Ishikawa (cell line): Measurements from ENCODE around the gene ZNF776.

Source experiments
- CEBPB ChIP-seq: IDR thresholded peaks from 2 replicates; pipeline ENCODE4 v1.6.1; 2012
- CREB1 ChIP-seq: IDR thresholded peaks from 2 replicates; pipeline ENCODE4 v1.6.1; 2012; ENCODE audit warnings: low read depth
- EGR1 ChIP-seq: IDR thresholded peaks from 2 replicates; pipeline ENCODE4 v1.6.1; 2012
- EP300 ChIP-seq: IDR thresholded peaks from 2 replicates; pipeline ENCODE4 v1.6.1; 2012; ENCODE audit warnings: borderline replicate concordance
- FOXM1 ChIP-seq: IDR thresholded peaks from 2 replicates; pipeline ENCODE4 v1.6.1; 2012; ENCODE audit warnings: low read depth, borderline replicate concordance
- NFIC ChIP-seq: IDR thresholded peaks from 2 replicates; pipeline ENCODE4 v1.6.1; 2012
- RAD21 ChIP-seq: IDR thresholded peaks from 2 replicates; pipeline ENCODE4 v1.6.1; 2012; ENCODE audit warnings: low read depth
- TAF1 ChIP-seq: IDR thresholded peaks from 2 replicates; pipeline ENCODE4 v1.6.1; 2012; ENCODE audit warnings: low read depth, mild to moderate bottlenecking
- TCF12 ChIP-seq: IDR thresholded peaks from 2 replicates; pipeline ENCODE4 v1.6.1; 2012; ENCODE audit warnings: low read depth
- TEAD4 ChIP-seq: IDR thresholded peaks from 2 replicates; pipeline ENCODE4 v1.6.1; 2012
- YY1 ChIP-seq: IDR thresholded peaks from 2 replicates; pipeline ENCODE4 v1.6.1; 2012; ENCODE audit warnings: low read depth
- ZBTB7A ChIP-seq: IDR thresholded peaks from 2 replicates; pipeline ENCODE4 v1.6.1; 2012; ENCODE audit warnings: low read depth
- TF ChIP-seq, protein P1 (sequence below): IDR thresholded peaks from 2 replicates; pipeline ENCODE4 v1.6.1; 2012; ENCODE audit warnings: low read depth, mild to moderate bottlenecking
- TF ChIP-seq, protein P2 (sequence below): IDR thresholded peaks from 2 replicates; pipeline ENCODE4 v1.6.1; 2012
- TF ChIP-seq, protein P3 (sequence below): IDR thresholded peaks from 2 replicates; pipeline ENCODE4 v1.6.1; 2012

ZNF776 gene

DNA sequence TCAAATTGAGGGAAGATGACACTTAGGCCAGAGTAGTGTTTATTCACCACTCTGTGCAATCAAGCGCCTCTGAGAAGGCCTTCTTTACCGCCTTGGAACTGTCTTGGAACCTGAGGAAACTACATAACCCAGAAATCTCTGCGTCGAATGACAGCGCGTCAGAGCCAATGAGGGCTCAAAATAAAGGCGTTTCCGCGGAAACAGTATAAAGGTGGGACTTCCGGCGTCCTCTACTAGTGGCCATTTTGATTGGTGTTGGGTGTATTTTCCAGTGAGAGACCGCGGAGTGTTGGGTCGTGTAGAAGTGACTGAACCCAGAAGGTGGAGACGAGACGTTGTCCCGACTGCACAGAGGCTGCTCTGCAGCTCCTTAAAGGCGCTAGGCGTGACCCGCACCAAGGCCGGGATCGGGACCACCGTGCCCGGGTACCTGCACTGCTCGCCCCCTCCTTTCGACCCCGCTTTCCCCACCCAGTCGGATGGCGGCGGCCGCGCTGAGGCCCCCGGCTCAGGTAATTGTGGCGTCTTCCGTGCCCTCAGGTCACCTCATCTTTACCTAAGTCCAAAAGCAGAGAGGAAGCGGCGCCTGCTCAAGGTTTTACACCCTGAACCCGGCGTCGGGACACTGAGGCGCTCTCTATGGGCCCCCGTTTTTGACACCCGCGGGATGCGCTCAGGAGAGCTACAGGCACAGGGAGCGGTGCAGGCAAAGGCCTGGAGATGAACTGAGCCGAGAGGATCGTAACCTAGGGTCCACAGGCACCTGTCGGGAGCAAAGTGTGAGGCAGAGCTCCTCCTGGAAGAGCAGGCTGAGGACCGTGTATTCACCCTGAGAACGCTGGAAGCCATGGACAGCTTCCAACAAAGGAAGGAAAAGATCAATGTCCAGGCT, at the start of gene ZNF776:
Gene ZNF776, plus strand, starts transcription at position 236 of the 892 bp plus-strand sequence. Its CDS starts 244 bp downstream, at position 480.
- no peak for TF ChIP-seq NFIC
- TF ChIP-seq RAD21 = no peak
- TF ChIP-seq CEBPB = no peak
- no peak for TF ChIP-seq EP300
- peak; percentile 47; the same call in 1 of the 2 replicates for TF ChIP-seq TAF1
- TF ChIP-seq YY1 = peak; percentile 91
- no peak for TF ChIP-seq EGR1
- TF ChIP-seq, protein P1, sequence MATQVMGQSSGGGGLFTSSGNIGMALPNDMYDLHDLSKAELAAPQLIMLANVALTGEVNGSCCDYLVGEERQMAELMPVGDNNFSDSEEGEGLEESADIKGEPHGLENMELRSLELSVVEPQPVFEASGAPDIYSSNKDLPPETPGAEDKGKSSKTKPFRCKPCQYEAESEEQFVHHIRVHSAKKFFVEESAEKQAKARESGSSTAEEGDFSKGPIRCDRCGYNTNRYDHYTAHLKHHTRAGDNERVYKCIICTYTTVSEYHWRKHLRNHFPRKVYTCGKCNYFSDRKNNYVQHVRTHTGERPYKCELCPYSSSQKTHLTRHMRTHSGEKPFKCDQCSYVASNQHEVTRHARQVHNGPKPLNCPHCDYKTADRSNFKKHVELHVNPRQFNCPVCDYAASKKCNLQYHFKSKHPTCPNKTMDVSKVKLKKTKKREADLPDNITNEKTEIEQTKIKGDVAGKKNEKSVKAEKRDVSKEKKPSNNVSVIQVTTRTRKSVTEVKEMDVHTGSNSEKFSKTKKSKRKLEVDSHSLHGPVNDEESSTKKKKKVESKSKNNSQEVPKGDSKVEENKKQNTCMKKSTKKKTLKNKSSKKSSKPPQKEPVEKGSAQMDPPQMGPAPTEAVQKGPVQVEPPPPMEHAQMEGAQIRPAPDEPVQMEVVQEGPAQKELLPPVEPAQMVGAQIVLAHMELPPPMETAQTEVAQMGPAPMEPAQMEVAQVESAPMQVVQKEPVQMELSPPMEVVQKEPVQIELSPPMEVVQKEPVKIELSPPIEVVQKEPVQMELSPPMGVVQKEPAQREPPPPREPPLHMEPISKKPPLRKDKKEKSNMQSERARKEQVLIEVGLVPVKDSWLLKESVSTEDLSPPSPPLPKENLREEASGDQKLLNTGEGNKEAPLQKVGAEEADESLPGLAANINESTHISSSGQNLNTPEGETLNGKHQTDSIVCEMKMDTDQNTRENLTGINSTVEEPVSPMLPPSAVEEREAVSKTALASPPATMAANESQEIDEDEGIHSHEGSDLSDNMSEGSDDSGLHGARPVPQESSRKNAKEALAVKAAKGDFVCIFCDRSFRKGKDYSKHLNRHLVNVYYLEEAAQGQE = no peak
- TF ChIP-seq TCF12 = 0 out of 2 replicates have a peak, but pooled peaks have one; percentile 33
- 0 out of 2 replicates have a peak, but pooled peaks have one; percentile 60 for TF ChIP-seq ZBTB7A
- TF ChIP-seq, protein P2, sequence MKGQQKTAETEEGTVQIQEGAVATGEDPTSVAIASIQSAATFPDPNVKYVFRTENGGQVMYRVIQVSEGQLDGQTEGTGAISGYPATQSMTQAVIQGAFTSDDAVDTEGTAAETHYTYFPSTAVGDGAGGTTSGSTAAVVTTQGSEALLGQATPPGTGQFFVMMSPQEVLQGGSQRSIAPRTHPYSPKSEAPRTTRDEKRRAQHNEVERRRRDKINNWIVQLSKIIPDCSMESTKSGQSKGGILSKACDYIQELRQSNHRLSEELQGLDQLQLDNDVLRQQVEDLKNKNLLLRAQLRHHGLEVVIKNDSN = no peak
- TF ChIP-seq, protein P3, sequence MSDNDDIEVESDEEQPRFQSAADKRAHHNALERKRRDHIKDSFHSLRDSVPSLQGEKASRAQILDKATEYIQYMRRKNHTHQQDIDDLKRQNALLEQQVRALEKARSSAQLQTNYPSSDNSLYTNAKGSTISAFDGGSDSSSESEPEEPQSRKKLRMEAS = peak; percentile 8; the same call in 1 of the 2 replicates
- no peak for TF ChIP-seq TEAD4

DNA sequence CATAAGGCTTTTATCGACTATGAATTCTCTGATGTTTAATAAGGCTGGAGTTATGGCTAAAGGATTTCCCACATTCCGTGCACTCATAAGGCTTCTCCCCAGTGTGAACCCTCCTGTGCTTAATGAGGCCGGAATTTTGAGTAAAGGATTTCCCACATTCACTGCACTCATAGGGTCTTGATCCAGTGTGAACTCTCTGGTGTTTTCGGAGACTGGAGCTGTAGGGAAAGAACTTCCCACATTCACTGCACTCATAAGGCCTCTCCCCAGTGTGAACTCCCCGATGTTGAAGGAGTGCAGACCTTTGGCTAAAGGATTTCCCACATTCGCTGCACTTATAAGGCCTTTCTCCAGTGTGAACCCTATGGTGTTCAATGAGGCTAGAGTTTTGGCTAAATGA, 45.0 kb upstream of the ZNF776 start:
- TF ChIP-seq EGR1 = no peak
- no peak for TF ChIP-seq ZBTB7A
- TF ChIP-seq TCF12 = no peak

DNA sequence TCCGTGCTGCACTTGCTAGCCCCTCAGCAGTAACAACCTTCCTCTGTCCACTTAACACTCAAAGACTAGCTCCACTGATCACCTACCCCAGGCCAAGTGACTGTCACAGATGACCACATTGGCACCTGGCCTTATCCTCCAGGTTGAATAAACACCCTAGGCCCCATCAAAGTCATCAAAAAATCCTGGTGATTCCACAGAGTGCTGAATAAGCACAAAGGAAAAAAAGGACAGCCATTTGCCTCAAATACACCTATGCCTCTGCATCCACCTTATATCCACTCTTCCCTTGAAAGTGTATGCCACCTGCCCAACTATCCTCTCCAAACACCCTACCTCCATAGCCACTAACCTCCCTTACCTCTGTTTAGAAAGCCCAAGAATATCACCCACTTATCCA, 40.3 kb upstream of the ZNF776 start:
- no peak for TF ChIP-seq RAD21
- TF ChIP-seq ZBTB7A = no peak

DNA sequence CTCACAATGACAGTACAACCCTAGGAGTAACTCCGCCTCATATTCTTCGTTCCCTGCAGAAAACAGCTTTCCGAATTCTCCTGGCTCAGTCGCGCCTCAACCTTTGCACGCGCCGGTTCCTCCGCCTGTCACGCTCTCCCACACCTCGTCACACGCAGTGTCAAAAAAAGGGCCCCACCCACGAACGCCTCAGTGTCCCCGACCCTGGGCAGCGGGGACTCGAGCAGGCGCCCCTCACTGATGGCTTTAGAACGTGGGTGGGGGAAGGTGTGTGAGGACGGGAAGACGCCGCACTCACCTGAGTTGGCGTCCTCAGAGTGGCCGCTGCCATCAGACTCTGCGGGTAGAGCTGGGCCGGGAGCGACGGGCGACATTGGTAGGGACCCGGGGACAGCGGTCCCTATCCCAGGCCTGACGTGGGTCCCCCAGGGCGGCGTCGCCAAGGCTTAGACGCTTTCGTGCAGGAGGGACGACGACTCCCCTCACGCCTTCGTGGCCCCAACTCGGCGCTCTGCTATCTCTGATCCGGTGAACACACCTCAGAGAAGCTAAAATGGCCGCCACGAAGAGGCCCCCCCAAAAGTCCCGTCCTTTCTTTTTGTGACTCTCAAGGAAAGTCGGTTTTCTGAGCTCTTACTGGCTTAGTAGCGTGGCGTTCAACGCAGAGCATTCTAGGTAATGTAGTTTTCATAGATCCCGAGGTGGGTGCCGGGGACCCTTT, 37.8 kb upstream of the ZNF776 start, which contains the start of gene ZNF154:
Gene ZNF154, minus strand, starts transcription at position 564 of the 721 bp plus-strand sequence. Its CDS starts 233 bp downstream, at position 331.
- TF ChIP-seq, protein P2 = no peak
- TF ChIP-seq YY1 (no peak), FOXM1 (no peak), CREB1 (no peak)

DNA sequence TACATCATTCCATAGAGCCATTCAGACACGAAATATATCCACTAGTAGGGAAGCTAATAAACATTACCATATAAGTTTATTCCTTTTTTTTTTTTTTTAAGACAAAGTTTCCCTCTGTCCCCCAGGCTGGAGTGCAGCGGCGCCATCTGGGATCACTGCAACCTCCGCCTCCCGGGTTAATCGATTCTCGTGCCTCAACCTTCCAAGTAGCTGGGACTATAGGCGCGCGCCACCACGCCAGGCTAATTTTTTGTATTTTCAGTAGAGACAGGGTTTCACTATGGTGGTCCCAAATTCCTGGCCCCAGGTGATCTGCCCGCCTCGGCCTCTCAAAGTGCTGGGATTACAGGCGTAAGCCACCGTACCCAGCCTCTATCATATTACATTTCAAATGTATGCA, 37.0 kb upstream of the ZNF776 start:
- TF ChIP-seq TCF12 (no peak), NFIC (no peak), TAF1 (no peak), TEAD4 (no peak), CEBPB (no peak), RAD21 (no peak), FOXM1 (no peak), EGR1 (no peak), EP300 (no peak), CREB1 (no peak), ZBTB7A (no peak)
- TF ChIP-seq, protein P3 = no peak
- TF ChIP-seq, protein P2 = no peak

DNA sequence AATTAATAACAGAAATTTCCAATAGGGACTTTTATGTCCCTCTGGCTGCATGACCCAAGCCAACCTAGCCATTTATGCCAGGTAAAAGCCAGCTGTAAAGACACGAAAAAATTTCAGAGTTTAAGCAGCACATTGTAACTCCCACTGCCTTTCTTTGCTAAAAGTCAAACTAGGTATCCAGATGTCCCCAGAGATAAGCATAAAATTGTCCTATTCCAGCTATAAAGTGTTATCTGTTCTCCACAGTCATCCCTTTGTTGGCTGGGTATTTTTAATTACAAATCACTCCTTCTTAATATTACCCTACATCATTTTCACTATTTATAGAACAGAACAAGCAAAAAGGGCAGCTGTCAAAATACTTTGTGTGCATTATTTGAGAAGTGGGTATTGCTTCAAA, 34.4 kb upstream of the ZNF776 start:
- TF ChIP-seq EGR1 = no peak
- no peak for TF ChIP-seq NFIC
- TF ChIP-seq RAD21 = no peak

DNA sequence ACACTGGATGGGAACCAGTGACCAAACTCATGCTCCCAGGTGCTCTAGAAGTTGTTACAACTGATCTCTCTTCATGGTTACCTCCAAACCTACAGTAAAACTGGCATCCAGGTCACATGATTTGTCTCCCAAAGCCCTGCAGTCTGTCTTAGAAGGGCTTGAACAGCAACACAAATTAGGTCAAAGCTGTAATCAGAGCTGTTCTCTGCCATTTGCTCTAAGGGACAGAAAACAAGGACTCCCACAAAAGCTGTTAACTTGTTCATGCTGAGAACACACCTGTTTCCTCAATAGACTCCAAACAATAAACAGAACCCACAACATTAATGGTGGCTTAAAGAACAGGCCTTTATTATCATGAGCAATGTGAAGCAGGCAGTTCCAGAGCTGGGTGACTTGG, 27.2 kb upstream of the ZNF776 start:
- TF ChIP-seq, protein P3 = no peak
- TF ChIP-seq CREB1 = no peak
- no peak for TF ChIP-seq EP300
- TF ChIP-seq ZBTB7A = no peak
- no peak for TF ChIP-seq FOXM1
- no peak for TF ChIP-seq NFIC
- TF ChIP-seq TCF12 = no peak
- TF ChIP-seq TEAD4 = no peak
- TF ChIP-seq RAD21 = no peak
- TF ChIP-seq TAF1 = no peak
- no peak for TF ChIP-seq YY1
- TF ChIP-seq CEBPB = no peak
- no peak for TF ChIP-seq EGR1
- TF ChIP-seq, protein P1 = no peak
- TF ChIP-seq, protein P2 = no peak
